KMS-11 (cell line): Measurements from ENCODE around the gene ZNRF3.

ENCODE experiments used
- H2AFZ ChIP-seq: fragments of 200-600 bp; sonication (generic); 2 replicates; pipeline ENCODE4 v1.6.1; 2016; ENCODE audit warnings: antibody characterized with exemption, mixed run types, low read depth
- H3K27ac ChIP-seq: fragments of 200-600 bp; sonication (generic); 2 replicates; pipeline ENCODE4 v1.6.1; 2016; ENCODE audit warnings: mild to moderate bottlenecking, mixed run types
- H3K27me3 ChIP-seq: fragments of 200-600 bp; sonication (generic); 2 replicates; pipeline ENCODE4 v1.6.1; 2017; ENCODE audit warnings: mild to moderate bottlenecking, low read depth, mixed run types, moderate library complexity; ENCODE audit not compliant: insufficient read depth
- H3K36me3 ChIP-seq: fragments of 200-600 bp; sonication (generic); 2 replicates; pipeline ENCODE4 v1.6.1; 2017; ENCODE audit warnings: mild to moderate bottlenecking, mixed run types; ENCODE audit not compliant: insufficient read depth
- H3K4me1 ChIP-seq: fragments of 200-600 bp; sonication (generic); 2 replicates; pipeline ENCODE4 v1.6.1; 2016; ENCODE audit warnings: mild to moderate bottlenecking, low read depth, mixed run types; ENCODE audit not compliant: poor library complexity, severe bottlenecking
- H3K4me2 ChIP-seq: fragments of 200-600 bp; sonication (generic); 2 replicates; pipeline ENCODE4 v1.7.0; 2016; ENCODE audit warnings: mild to moderate bottlenecking, mixed run types
- H3K4me3 ChIP-seq: fragments of 200-600 bp; sonication (generic); IDR thresholded peaks from 2 replicates; pipeline ENCODE4 v1.6.1; 2017; ENCODE audit warnings: low read depth, low read length, mixed read lengths; ENCODE audit not compliant: insufficient read depth
- H3K79me2 ChIP-seq: fragments of 200-600 bp; sonication (generic); 2 replicates; pipeline ENCODE4 v1.6.1; 2016; ENCODE audit warnings: low read depth, mixed run types; ENCODE audit not compliant: insufficient read depth
- H3K9ac ChIP-seq: fragments of 200-600 bp; sonication (generic); 2 replicates; pipeline ENCODE4 v1.6.1; 2016; ENCODE audit warnings: mild to moderate bottlenecking, mixed run types
- H4K20me1 ChIP-seq: fragments of 200-600 bp; sonication (generic); 2 replicates; pipeline ENCODE4 v1.6.1; 2016; ENCODE audit warnings: mild to moderate bottlenecking, mixed run types; ENCODE audit not compliant: insufficient read depth
- TF ChIP-seq, protein P1 (sequence below): fragments of 200-600 bp; sonication (generic); conservative IDR thresholded peaks from 2 replicates; pipeline ENCODE4 v1.6.1; 2017; ENCODE audit warnings: low read depth, mild to moderate bottlenecking, antibody characterized with exemption, low read length, moderate library complexity, mixed read lengths

ZNRF3 gene

DNA sequence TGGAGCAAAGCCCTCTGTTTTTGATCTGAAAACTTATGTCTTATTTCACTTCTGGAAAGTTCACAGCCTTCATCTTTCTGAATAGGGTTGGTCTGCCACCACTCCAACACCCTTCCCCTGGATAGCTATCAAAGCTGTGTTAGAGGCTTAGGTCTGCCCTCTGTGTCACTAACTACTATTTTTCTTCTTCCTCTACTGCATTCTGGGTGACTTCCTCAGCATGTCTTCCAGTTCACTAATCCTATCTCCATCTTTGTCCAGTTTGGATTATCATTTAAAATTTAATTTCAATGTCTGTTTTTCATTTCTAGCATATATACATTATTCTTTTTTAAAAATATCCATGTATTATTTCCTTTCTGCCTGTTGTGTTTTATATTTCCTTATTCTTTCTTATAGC, 84.6 kb downstream of the ZNRF3 start:
- Histone ChIP-seq H3K4me2 (no peak overlapping the region), H3K4me1 (no peaks in the 10 kb centered on the region), H3K79me2 (no peaks in the 10 kb centered on the region), H3K9ac (no peak overlapping the region), H2AFZ (no peak overlapping the region), H3K27me3 (no peaks in the 10 kb centered on the region), H4K20me1 (no peaks in the 10 kb centered on the region), H3K4me3 (no peak overlapping the region), H3K36me3 (no peaks in the 10 kb centered on the region), H3K27ac (no peak overlapping the region)
- TF ChIP-seq, protein P1, sequence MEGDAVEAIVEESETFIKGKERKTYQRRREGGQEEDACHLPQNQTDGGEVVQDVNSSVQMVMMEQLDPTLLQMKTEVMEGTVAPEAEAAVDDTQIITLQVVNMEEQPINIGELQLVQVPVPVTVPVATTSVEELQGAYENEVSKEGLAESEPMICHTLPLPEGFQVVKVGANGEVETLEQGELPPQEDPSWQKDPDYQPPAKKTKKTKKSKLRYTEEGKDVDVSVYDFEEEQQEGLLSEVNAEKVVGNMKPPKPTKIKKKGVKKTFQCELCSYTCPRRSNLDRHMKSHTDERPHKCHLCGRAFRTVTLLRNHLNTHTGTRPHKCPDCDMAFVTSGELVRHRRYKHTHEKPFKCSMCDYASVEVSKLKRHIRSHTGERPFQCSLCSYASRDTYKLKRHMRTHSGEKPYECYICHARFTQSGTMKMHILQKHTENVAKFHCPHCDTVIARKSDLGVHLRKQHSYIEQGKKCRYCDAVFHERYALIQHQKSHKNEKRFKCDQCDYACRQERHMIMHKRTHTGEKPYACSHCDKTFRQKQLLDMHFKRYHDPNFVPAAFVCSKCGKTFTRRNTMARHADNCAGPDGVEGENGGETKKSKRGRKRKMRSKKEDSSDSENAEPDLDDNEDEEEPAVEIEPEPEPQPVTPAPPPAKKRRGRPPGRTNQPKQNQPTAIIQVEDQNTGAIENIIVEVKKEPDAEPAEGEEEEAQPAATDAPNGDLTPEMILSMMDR = no peak

DNA sequence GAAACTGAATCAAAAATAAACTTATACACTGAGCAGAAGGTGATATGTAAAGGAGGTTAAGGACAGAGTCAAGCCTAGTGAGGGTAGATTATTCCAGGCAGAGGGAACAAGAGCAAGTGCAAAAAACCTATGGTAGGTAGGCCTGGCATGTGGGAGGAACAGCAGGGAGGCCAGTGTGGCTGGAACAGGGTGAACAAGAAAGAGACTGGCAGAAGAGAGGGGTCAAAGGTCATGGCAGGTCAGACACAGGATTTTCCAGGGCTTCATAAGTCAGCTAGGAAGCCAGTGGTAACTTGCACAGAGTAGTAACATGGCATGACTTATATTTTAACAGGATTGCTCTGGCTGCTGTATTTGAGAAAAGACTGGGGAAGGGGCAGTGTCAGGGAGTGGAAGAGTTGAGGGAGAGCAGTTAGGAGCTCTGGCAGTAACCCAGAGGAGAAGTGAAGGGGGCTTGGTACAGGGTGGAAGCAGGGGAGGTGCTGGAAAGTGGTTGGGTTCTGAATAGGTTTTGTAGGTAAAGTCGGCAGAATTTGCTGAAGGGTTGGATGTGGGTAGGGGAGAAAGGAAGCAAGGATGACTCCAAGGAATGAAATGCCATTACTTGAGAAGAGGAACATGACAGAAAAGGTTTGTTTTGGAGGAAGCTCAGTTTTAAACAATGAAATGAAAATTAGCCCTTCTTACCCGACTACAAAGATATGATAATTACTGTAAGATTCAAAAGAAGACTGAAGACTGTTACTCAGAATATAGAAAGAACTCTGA, 86.2 kb downstream of the ZNRF3 start:
- no peak overlapping the region for H3K9ac ChIP-seq
- TF ChIP-seq, protein P1 = no peak
- H3K27me3 ChIP-seq = no peaks in the 10 kb centered on the region
- no peaks in the 10 kb centered on the region for H4K20me1 ChIP-seq
- H3K36me3 ChIP-seq = no peaks in the 10 kb centered on the region
- H3K79me2 ChIP-seq = no peaks in the 10 kb centered on the region
- no peak overlapping the region for H3K27ac ChIP-seq
- H3K4me3 ChIP-seq = no peak overlapping the region
- no peak overlapping the region for H3K4me2 ChIP-seq
- no peaks in the 10 kb centered on the region for H3K4me1 ChIP-seq
- H2AFZ ChIP-seq = no peak overlapping the region

DNA sequence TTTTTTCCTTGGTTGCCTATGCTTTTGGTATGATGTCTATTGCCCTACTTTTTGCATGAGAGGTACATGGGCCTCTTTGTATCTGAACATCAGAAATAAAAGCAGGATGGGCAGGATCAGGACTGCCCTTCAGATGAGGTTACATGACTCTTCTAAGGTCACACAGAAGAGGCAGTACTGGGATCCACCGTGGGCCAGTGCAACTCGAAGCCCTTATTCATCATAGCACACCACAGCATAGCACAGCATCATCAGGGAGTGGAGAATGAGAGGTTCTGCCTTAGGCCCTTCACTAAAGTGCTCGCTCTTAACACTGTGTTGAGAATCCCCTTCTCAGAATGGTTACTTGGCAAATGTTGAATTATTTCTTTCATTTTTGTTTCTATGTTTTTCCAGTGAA, 90.0 kb downstream of the ZNRF3 start:
- Histone ChIP-seq H2AFZ (no peak overlapping the region), H3K4me2 (no peak overlapping the region), H3K9ac (no peak overlapping the region), H3K79me2 (no peaks in the 10 kb centered on the region), H3K4me3 (no peak overlapping the region), H3K27ac (no peak overlapping the region), H3K4me1 (peaks cover 27% of the 10 kb centered on the region), H3K36me3 (no peaks in the 10 kb centered on the region), H4K20me1 (no peaks in the 10 kb centered on the region), H3K27me3 (no peaks in the 10 kb centered on the region)
- TF ChIP-seq, protein P1 = no peak

DNA sequence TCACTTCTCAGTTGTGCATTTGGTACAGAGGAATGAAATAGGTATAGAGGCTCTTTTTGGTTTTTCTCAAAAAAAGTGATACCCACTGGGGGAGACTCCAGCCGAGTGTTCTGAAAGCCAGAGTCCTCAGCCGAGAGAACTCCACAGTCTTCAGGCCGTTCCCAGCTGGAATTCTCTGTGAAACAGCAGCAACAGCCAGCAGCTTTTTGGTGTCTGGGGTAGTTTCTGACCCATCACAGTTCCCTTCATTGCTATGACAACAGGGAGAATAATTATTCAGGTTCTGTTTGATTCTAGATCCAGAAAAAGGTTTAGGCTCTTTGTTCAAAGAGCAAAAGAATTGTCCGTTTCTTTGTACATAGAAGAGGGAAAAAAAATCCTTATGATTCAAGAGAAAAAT, 93.7 kb downstream of the ZNRF3 start:
- Histone ChIP-seq H2AFZ (no peak overlapping the region), H3K4me3 (no peak overlapping the region), H3K36me3 (no peaks in the 10 kb centered on the region), H4K20me1 (no peaks in the 10 kb centered on the region), H3K27ac (peak overlapping the region; percentile 20; the same call in 1 of the 2 replicates), H3K9ac (no peak overlapping the region), H3K79me2 (no peaks in the 10 kb centered on the region), H3K4me2 (peak overlapping the region; percentile 72), H3K27me3 (no peaks in the 10 kb centered on the region), H3K4me1 (peaks cover 37% of the 10 kb centered on the region)
- TF ChIP-seq, protein P1 = no peak
